H1 (cell line): ENCODE results near the gene BBLN. TPM values are rescaled to one million over a fixed set of nuclear protein-coding genes. Genes with fewer than 3 reads are reported as not detected.

Experiments
- ASH2L ChIP-seq: fragments of 200-600, 300-600 bp; sonication (generic); IDR thresholded peaks from one replicate; pipeline ENCODE4 v1.7.1; 2017; ENCODE audit warnings: low read length
- BRCA1 ChIP-seq: IDR thresholded peaks from 2 replicates; pipeline ENCODE4 v1.6.1; 2012; ENCODE audit warnings: low read depth, low read length, improper control_type of control experiment
- CBX5 ChIP-seq: fragments of 300-800, 300-1000 bp; sonication (generic); IDR thresholded peaks from 2 replicates; pipeline ENCODE4 v1.7.1; 2016; ENCODE audit warnings: antibody characterized with exemption, low read length, low read depth
- CEBPB ChIP-seq: IDR thresholded peaks from 2 replicates; pipeline ENCODE4 v1.6.1; 2012; ENCODE audit warnings: low read depth, low read length
- CREB1 ChIP-seq: IDR thresholded peaks from 2 replicates; pipeline ENCODE4 v1.6.1; 2012; ENCODE audit warnings: inconsistent platforms
- CTBP2 ChIP-seq: IDR thresholded peaks from 2 replicates; pipeline ENCODE4 v1.7.0; 2011; ENCODE audit warnings: borderline replicate concordance, mild to moderate bottlenecking, moderate library complexity, mixed read lengths, low read length; ENCODE audit not compliant: insufficient read depth, insufficient read length
- EGR1 ChIP-seq: IDR thresholded peaks from 2 replicates; pipeline ENCODE4 v1.6.1; 2011; ENCODE audit warnings: low read depth, low read length, borderline replicate concordance
- FOSL1 ChIP-seq: IDR thresholded peaks from 2 replicates; pipeline ENCODE4 v1.6.1; 2011; ENCODE audit warnings: mild to moderate bottlenecking, low read depth, low read length, moderate library complexity; ENCODE audit not compliant: insufficient read depth
- HDAC2 ChIP-seq, 2 experiments: fragments of 300-600 bp in 1 of 2; sonication (generic) in 1 of 2; IDR thresholded peaks; 2 replicates each; pipeline ENCODE4 v1.6.1; 2011 to 2012; ENCODE audit warnings: low read depth in 2 of 2, low read length in 2 of 2, mild to moderate bottlenecking in 2 of 2, moderate library complexity in 2 of 2, borderline replicate concordance in 1 of 2, inconsistent platforms in 1 of 2
- JUN ChIP-seq: IDR thresholded peaks from 2 replicates; pipeline ENCODE4 v1.6.1; 2011; ENCODE audit warnings: low read depth, mild to moderate bottlenecking, improper control_type of control experiment, low read length
- MAFK ChIP-seq: IDR thresholded peaks from 2 replicates; pipeline ENCODE4 v1.6.1; 2012; ENCODE audit warnings: low read depth, mild to moderate bottlenecking, improper control_type of control experiment, low read length
- NRF1 ChIP-seq: IDR thresholded peaks from 2 replicates; pipeline ENCODE4 v1.6.1; 2011; ENCODE audit warnings: mild to moderate bottlenecking, low read depth, low read length, improper control_type of control experiment
- POLR2A ChIP-seq, 2 experiments: IDR thresholded peaks; 1 replicate in 1 of 2; 2 replicates in 1 of 2; pipeline ENCODE4 v1.6.1; 2011; ENCODE audit warnings: low read depth in 2 of 2, low read length in 2 of 2, mild to moderate bottlenecking in 2 of 2; ENCODE audit errors: control extremely low read depth in 1 of 2
- RAD21 ChIP-seq, 2 experiments: IDR thresholded peaks in 1 of 2; conservative IDR thresholded peaks in 1 of 2; 2 replicates each; pipeline ENCODE4 v1.6.1; 2011; ENCODE audit warnings: low read depth in 2 of 2, low read length in 2 of 2, improper control_type of control experiment in 1 of 2, inconsistent platforms in 1 of 2, mild to moderate bottlenecking in 1 of 2, moderate library complexity in 1 of 2
- RNF2 ChIP-seq: fragments of 200-900, 300-1000 bp; sonication (generic); IDR thresholded peaks from 2 replicates; pipeline ENCODE4 v1.7.1; 2016; ENCODE audit warnings: borderline replicate concordance, low read depth, mild to moderate bottlenecking, antibody characterized with exemption, low read length; ENCODE audit not compliant: poor library complexity, severe bottlenecking; ENCODE audit errors: missing control alignments
- RXRA ChIP-seq: IDR thresholded peaks from 2 replicates; pipeline ENCODE4 v1.6.1; 2011; ENCODE audit warnings: low read depth, mild to moderate bottlenecking, low read length, moderate library complexity; ENCODE audit not compliant: insufficient read depth
- SP2 ChIP-seq: IDR thresholded peaks from 2 replicates; pipeline ENCODE4 v1.6.1; 2012; ENCODE audit warnings: mild to moderate bottlenecking, low read length, inconsistent platforms
- TCF12 ChIP-seq: IDR thresholded peaks from 2 replicates; pipeline ENCODE4 v1.6.1; 2011; ENCODE audit warnings: low read depth, mild to moderate bottlenecking, low read length
- polyA plus RNA-seq, 7 experiments: library from polyadenylated mRNA; depleted of rRNA in 3 of 7; stranded (reverse) in 5 of 7; unstranded in 2 of 7; fragments of >200 nt in 5 of 7; fragments of 200-250 nt in 2 of 7; gene quantifications; 1 replicate in 5 of 7; 2 replicates in 1 of 7; 4 replicates in 1 of 7; pipeline versions ENCODE4 v1.2.1 to v1.2.3, GENCODE V29; 2011 to 2013; ENCODE audit warnings: missing spikeins in 2 of 7, mixed read lengths in 2 of 7
- total RNA-seq: library from RNA; stranded (reverse); fragmentation: NEBNext Ultra II Directional; extraction: Animal tissue kit (Norgen Biotek cat#: 25700); gene quantifications from 2 replicates; pipeline ENCODE4 v1.2.1, GENCODE V29; 2021
- TF ChIP-seq, protein P1 (sequence below), 3 experiments: IDR thresholded peaks; 1 replicate in 2 of 3; 2 replicates in 1 of 3; pipeline versions ENCODE4 v1.5.1 to v1.6.1; 2011; ENCODE audit warnings: low read length in 3 of 3, mild to moderate bottlenecking in 3 of 3, inconsistent platforms in 2 of 3, low read depth in 1 of 3, moderate library complexity in 1 of 3; ENCODE audit not compliant: insufficient read depth in 1 of 3; ENCODE audit errors: control extremely low read depth in 1 of 3
- TF ChIP-seq, protein P2 (sequence below): IDR thresholded peaks from 2 replicates; pipeline ENCODE4 v1.6.1; 2012; ENCODE audit warnings: inconsistent platforms
- TF ChIP-seq, protein P3 (sequence below): IDR thresholded peaks from 2 replicates; pipeline ENCODE4 v1.6.1; 2012; ENCODE audit warnings: inconsistent platforms

The BBLN gene
- total and polyA plus RNA-seq, 2 of the 8 experiments (the other 6 are each of a cell fraction or from before 2014, with no cell fraction given): 63.1 to 164 TPM

DNA sequence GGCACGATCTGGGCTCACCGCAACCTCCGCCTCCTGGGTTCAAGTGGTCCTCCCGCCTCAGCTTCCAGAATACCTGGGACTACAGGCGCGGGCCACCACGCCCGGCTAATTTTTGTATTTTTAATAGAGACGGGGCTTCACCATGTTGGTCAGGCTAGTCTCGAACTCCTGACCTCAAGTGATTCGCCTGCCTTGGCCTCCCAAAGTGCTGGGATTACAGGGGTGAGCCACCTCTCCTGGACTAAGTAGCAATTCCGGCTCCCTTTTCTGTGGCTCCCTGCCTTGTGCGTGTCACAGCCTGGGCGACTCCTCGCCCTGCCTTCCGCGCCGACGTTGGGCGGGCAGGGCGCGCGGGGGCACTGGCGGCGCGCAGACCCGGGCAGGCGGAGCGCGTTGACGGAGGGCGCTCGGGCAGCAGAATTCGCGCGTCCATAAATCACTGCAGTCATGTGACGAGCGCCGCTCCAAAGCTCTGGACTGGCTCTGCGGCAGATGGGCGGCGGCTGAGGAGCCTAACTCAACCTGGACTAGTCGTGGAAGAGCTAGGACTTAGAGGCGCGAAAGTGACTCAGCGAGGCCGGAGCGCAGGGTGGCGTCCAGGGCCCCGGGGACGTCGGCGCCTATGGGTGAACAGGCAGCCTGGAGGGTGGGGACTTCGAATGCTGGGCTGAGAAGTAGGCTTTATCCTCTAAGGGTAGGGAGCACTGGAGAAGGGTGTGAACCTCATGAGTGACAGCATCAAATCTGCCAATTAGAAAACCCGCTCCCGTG is 32.7 kb downstream of the BBLN start (continued):
- TF ChIP-seq, protein P1, sequence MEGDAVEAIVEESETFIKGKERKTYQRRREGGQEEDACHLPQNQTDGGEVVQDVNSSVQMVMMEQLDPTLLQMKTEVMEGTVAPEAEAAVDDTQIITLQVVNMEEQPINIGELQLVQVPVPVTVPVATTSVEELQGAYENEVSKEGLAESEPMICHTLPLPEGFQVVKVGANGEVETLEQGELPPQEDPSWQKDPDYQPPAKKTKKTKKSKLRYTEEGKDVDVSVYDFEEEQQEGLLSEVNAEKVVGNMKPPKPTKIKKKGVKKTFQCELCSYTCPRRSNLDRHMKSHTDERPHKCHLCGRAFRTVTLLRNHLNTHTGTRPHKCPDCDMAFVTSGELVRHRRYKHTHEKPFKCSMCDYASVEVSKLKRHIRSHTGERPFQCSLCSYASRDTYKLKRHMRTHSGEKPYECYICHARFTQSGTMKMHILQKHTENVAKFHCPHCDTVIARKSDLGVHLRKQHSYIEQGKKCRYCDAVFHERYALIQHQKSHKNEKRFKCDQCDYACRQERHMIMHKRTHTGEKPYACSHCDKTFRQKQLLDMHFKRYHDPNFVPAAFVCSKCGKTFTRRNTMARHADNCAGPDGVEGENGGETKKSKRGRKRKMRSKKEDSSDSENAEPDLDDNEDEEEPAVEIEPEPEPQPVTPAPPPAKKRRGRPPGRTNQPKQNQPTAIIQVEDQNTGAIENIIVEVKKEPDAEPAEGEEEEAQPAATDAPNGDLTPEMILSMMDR (IDR thresholded peaks at IDR 0.05; ENCODE audit: control extremely low read depth in 1 of 3, insufficient read depth in 1 of 3, low read depth in 1 of 3, low read length in 3 of 3): peak; percentile 35 to 55 (median 41)
- no peak for TF ChIP-seq JUN
- TF ChIP-seq RNF2: no peak
- no peak for TF ChIP-seq FOSL1
- TF ChIP-seq, protein P2, sequence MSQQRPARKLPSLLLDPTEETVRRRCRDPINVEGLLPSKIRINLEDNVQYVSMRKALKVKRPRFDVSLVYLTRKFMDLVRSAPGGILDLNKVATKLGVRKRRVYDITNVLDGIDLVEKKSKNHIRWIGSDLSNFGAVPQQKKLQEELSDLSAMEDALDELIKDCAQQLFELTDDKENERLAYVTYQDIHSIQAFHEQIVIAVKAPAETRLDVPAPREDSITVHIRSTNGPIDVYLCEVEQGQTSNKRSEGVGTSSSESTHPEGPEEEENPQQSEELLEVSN: peak; percentile 57
- no peak for TF ChIP-seq MAFK
- TF ChIP-seq HDAC2 (IDR thresholded peaks at IDR 0.05; ENCODE audit: borderline replicate concordance in 1 of 2, low read depth in 2 of 2, low read length in 2 of 2): no peak
- TF ChIP-seq RAD21 (IDR thresholded peaks at IDR 0.05 in 1 of 2, conservative IDR thresholded peaks at IDR 0.05 in 1 of 2; ENCODE audit: low read depth in 2 of 2, low read length in 2 of 2): peak; percentile 40 to 61
- TF ChIP-seq, protein P3, sequence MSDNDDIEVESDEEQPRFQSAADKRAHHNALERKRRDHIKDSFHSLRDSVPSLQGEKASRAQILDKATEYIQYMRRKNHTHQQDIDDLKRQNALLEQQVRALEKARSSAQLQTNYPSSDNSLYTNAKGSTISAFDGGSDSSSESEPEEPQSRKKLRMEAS: peak; percentile 54; the same call in 1 of the 2 replicates
- TF ChIP-seq TCF12: no peak
- no peak for TF ChIP-seq SP2
- TF ChIP-seq NRF1: no peak
- no peak for TF ChIP-seq CBX5
- no peak for TF ChIP-seq EGR1
- no peak for TF ChIP-seq ASH2L
- no peak for TF ChIP-seq POLR2A (IDR thresholded peaks at IDR 0.05; ENCODE audit: control extremely low read depth in 1 of 2, low read depth in 2 of 2, low read length in 2 of 2)
- no peak for TF ChIP-seq RXRA
- TF ChIP-seq CEBPB: no peak
- TF ChIP-seq CTBP2: no peak
- TF ChIP-seq CREB1: peak; percentile 88
- TF ChIP-seq BRCA1: no peak
